H1 (cell line): Measurements from ENCODE around the gene CNOT9. TPM values are rescaled to one million over a fixed set of nuclear protein-coding genes. Genes with fewer than 3 reads are reported as not detected.

ENCODE experiments used
- CEBPB ChIP-seq: IDR thresholded peaks from 2 replicates; pipeline ENCODE4 v1.6.1; 2012; ENCODE audit warnings: low read depth, low read length
- CTBP2 ChIP-seq: IDR thresholded peaks from 2 replicates; pipeline ENCODE4 v1.7.0; 2011; ENCODE audit warnings: borderline replicate concordance, mild to moderate bottlenecking, moderate library complexity, mixed read lengths, low read length; ENCODE audit not compliant: insufficient read depth, insufficient read length
- NANOG ChIP-seq: IDR thresholded peaks from 2 replicates; pipeline ENCODE4 v1.6.1; 2011; ENCODE audit warnings: low read length, low read depth, mild to moderate bottlenecking, inconsistent platforms; ENCODE audit not compliant: insufficient read depth, poor library complexity, severe bottlenecking
- RNF2 ChIP-seq: fragments of 200-900, 300-1000 bp; sonication (generic); IDR thresholded peaks from 2 replicates; pipeline ENCODE4 v1.7.1; 2016; ENCODE audit warnings: borderline replicate concordance, low read depth, mild to moderate bottlenecking, antibody characterized with exemption, low read length; ENCODE audit not compliant: poor library complexity, severe bottlenecking; ENCODE audit errors: missing control alignments
- SRF ChIP-seq: IDR thresholded peaks from 2 replicates; pipeline ENCODE4 v1.6.1; 2011; ENCODE audit warnings: mild to moderate bottlenecking, low read depth, low read length, moderate library complexity
- TAF1 ChIP-seq: IDR thresholded peaks from 2 replicates; pipeline ENCODE4 v1.6.1; 2011; ENCODE audit warnings: mild to moderate bottlenecking, low read depth, low read length
- ZNF274 ChIP-seq: IDR thresholded peaks from 2 replicates; pipeline ENCODE4 v1.7.0; 2012; ENCODE audit warnings: low read length, borderline replicate concordance; ENCODE audit errors: extremely low read depth
- polyA plus RNA-seq, 7 experiments: library from polyadenylated mRNA; depleted of rRNA in 3 of 7; stranded (reverse) in 5 of 7; unstranded in 2 of 7; fragments of >200 nt in 5 of 7; fragments of 200-250 nt in 2 of 7; gene quantifications; 1 replicate in 5 of 7; 2 replicates in 1 of 7; 4 replicates in 1 of 7; pipeline versions ENCODE4 v1.2.1 to v1.2.3, GENCODE V29; 2011 to 2013; ENCODE audit warnings: missing spikeins in 2 of 7, mixed read lengths in 2 of 7
- total RNA-seq: library from RNA; stranded (reverse); fragmentation: NEBNext Ultra II Directional; extraction: Animal tissue kit (Norgen Biotek cat#: 25700); gene quantifications from 2 replicates; pipeline ENCODE4 v1.2.1, GENCODE V29; 2021
- TF ChIP-seq, protein P1 (sequence below): fragments of 300-600 bp; sonication (generic); IDR thresholded peaks from 2 replicates; pipeline ENCODE4 v1.7.1; 2012; ENCODE audit warnings: low read length, moderate library complexity, mild to moderate bottlenecking, inconsistent platforms; ENCODE audit not compliant: insufficient replicate concordance

Gene CNOT9
- total and polyA plus RNA-seq, 2 of the 8 experiments (the other 6 are each of a cell fraction or from before 2014, with no cell fraction given): 79.3 to 81.2 TPM

DNA sequence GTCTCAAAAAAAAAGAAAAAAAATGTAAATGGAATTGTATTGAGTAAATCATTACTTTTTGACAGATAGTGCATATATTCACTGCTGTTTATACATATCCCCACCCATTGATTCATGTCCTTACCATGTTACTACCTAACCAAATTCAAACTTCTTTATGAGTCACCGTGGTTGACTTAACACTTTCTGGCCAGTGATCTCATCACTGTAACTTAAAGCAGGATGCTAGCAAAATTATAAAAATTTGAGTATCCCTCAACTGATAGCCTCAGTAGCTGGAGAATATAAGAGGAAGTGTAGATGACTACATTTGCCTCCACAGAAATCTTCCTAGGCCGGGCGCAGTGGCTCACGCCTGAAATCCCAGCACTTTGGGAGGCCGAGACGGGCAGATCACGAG, 13.4 kb downstream of the CNOT9 start (continued):
- no peak for TF ChIP-seq CTBP2
- TF ChIP-seq CEBPB: no peak
- TF ChIP-seq NANOG: no peak
- TF ChIP-seq RNF2: no peak
- no peak for TF ChIP-seq TAF1
- no peak for TF ChIP-seq ZNF274
- no peak for TF ChIP-seq SRF
- TF ChIP-seq, protein P1, sequence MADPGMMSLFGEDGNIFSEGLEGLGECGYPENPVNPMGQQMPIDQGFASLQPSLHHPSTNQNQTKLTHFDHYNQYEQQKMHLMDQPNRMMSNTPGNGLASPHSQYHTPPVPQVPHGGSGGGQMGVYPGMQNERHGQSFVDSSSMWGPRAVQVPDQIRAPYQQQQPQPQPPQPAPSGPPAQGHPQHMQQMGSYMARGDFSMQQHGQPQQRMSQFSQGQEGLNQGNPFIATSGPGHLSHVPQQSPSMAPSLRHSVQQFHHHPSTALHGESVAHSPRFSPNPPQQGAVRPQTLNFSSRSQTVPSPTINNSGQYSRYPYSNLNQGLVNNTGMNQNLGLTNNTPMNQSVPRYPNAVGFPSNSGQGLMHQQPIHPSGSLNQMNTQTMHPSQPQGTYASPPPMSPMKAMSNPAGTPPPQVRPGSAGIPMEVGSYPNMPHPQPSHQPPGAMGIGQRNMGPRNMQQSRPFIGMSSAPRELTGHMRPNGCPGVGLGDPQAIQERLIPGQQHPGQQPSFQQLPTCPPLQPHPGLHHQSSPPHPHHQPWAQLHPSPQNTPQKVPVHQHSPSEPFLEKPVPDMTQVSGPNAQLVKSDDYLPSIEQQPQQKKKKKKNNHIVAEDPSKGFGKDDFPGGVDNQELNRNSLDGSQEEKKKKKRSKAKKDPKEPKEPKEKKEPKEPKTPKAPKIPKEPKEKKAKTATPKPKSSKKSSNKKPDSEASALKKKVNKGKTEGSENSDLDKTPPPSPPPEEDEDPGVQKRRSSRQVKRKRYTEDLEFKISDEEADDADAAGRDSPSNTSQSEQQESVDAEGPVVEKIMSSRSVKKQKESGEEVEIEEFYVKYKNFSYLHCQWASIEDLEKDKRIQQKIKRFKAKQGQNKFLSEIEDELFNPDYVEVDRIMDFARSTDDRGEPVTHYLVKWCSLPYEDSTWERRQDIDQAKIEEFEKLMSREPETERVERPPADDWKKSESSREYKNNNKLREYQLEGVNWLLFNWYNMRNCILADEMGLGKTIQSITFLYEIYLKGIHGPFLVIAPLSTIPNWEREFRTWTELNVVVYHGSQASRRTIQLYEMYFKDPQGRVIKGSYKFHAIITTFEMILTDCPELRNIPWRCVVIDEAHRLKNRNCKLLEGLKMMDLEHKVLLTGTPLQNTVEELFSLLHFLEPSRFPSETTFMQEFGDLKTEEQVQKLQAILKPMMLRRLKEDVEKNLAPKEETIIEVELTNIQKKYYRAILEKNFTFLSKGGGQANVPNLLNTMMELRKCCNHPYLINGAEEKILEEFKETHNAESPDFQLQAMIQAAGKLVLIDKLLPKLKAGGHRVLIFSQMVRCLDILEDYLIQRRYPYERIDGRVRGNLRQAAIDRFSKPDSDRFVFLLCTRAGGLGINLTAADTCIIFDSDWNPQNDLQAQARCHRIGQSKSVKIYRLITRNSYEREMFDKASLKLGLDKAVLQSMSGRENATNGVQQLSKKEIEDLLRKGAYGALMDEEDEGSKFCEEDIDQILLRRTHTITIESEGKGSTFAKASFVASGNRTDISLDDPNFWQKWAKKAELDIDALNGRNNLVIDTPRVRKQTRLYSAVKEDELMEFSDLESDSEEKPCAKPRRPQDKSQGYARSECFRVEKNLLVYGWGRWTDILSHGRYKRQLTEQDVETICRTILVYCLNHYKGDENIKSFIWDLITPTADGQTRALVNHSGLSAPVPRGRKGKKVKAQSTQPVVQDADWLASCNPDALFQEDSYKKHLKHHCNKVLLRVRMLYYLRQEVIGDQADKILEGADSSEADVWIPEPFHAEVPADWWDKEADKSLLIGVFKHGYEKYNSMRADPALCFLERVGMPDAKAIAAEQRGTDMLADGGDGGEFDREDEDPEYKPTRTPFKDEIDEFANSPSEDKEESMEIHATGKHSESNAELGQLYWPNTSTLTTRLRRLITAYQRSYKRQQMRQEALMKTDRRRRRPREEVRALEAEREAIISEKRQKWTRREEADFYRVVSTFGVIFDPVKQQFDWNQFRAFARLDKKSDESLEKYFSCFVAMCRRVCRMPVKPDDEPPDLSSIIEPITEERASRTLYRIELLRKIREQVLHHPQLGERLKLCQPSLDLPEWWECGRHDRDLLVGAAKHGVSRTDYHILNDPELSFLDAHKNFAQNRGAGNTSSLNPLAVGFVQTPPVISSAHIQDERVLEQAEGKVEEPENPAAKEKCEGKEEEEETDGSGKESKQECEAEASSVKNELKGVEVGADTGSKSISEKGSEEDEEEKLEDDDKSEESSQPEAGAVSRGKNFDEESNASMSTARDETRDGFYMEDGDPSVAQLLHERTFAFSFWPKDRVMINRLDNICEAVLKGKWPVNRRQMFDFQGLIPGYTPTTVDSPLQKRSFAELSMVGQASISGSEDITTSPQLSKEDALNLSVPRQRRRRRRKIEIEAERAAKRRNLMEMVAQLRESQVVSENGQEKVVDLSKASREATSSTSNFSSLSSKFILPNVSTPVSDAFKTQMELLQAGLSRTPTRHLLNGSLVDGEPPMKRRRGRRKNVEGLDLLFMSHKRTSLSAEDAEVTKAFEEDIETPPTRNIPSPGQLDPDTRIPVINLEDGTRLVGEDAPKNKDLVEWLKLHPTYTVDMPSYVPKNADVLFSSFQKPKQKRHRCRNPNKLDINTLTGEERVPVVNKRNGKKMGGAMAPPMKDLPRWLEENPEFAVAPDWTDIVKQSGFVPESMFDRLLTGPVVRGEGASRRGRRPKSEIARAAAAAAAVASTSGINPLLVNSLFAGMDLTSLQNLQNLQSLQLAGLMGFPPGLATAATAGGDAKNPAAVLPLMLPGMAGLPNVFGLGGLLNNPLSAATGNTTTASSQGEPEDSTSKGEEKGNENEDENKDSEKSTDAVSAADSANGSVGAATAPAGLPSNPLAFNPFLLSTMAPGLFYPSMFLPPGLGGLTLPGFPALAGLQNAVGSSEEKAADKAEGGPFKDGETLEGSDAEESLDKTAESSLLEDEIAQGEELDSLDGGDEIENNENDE: no peak
